HL-60 (cell line): ENCODE data around the gene PABPN1L.

Experiments used
- DNase-seq, 2 experiments: peaks; one replicate each; pipeline ENCODE4 v3.0.0-alpha.2; 2010 to 2020; ENCODE audit warnings: low read depth in 1 of 2, low spot score in 1 of 2
- H3K27ac ChIP-seq: fragments of 250-450 bp; sonication (Bioruptor Pico); replicated peaks from 2 replicates; pipeline ENCODE4 v1.5.1; 2020; ENCODE audit warnings: mild to moderate bottlenecking, moderate library complexity
- H3K27me3 ChIP-seq: fragments of 250-450 bp; sonication (Bioruptor Pico); 2 replicates; pipeline ENCODE4 v1.5.1; 2021; ENCODE audit warnings: mild to moderate bottlenecking, moderate library complexity; ENCODE audit not compliant: insufficient read depth, poor library complexity, severe bottlenecking
- H3K4me3 ChIP-seq: replicated peaks from 2 replicates; pipeline ENCODE4 v1.5.1; 2011; ENCODE audit warnings: mild to moderate bottlenecking, control low read depth, low read length; ENCODE audit not compliant: insufficient read depth
- CTCF ChIP-seq: IDR thresholded peaks from one replicate; pipeline ENCODE4 v1.5.1; 2011; ENCODE audit warnings: low read length, control low read depth, inconsistent platforms; ENCODE audit not compliant: insufficient read depth
- GABPA ChIP-seq: IDR thresholded peaks from 2 replicates; pipeline ENCODE4 v1.6.1; 2012; ENCODE audit warnings: low read depth
- POLR2AphosphoS5 ChIP-seq: IDR thresholded peaks from 2 replicates; pipeline ENCODE4 v1.6.1; 2012; ENCODE audit warnings: low read depth
- REST ChIP-seq: IDR thresholded peaks from 2 replicates; pipeline ENCODE4 v1.6.1; 2012; ENCODE audit warnings: low read depth; ENCODE audit not compliant: insufficient replicate concordance
- SPI1 ChIP-seq: IDR thresholded peaks from 2 replicates; pipeline ENCODE4 v1.6.1; 2012; ENCODE audit warnings: low read depth, mild to moderate bottlenecking, borderline replicate concordance

PABPN1L gene

GRCh38 chr16:88828711-88829110, 37.7 kb downstream of the PABPN1L start:
- H3K27me3 ChIP-seq, result no peaks in the 10 kb centered on the region
- H3K27ac ChIP-seq, result no peak overlapping the region
- TF ChIP-seq GABPA, result no peak
- TF ChIP-seq SPI1, result no peak
- TF ChIP-seq CTCF, result no peak
- no peak for TF ChIP-seq POLR2AphosphoS5
- no peak overlapping the region for H3K4me3 ChIP-seq
- no peak for DNase-seq

GRCh38 chr16:88827727-88828126, 38.7 kb downstream of the PABPN1L start:
- H3K27ac ChIP-seq, result no peak overlapping the region
- no peak overlapping the region for H3K4me3 ChIP-seq
- TF ChIP-seq GABPA (no peak), SPI1 (no peak), REST (no peak), CTCF (no peak), POLR2AphosphoS5 (no peak)
- no peak for DNase-seq
- no peaks in the 10 kb centered on the region for H3K27me3 ChIP-seq

DNA sequence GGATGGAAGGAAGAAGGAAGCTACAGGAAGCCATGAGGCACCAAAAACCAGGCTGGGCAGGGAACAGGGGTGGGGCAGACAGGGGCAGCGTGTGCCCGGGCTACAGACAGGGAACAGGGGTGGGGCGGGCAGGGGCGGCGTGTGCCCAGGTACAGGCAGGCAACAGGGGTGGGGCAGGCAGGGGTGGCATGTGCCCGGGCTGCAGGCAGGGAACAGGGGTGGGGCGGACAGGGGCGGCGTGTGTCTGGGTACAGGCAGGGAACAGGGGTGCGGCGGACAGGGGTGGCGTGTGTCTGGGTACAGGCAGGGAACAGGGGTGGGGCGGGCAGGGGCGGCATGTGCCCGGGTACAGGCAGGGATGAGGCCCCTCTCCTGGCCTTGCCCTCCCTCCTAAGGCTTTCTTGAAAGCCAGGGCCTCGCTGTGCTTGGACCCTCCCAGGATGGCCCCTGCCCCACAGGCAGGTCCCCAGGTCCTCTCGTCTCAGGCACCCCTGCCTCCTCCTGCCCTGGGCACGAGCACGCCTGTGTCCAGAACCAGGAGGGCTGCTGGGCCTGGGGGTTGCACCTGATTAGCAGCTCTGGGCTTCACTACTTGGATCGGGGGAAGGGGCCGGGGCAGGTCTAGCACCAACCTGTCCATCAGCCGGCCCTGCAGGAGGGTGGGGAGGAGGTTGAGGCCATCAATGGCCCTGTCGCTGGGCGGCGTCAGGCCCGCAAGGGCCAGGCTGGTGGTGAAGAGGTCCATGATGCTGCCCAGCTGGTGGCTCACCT, 40.2 kb downstream of the PABPN1L start:
- no peaks in the 10 kb centered on the region for H3K27me3 ChIP-seq
- no peak for TF ChIP-seq POLR2AphosphoS5
- TF ChIP-seq REST, result no peak
- TF ChIP-seq GABPA, result no peak
- no peak for TF ChIP-seq SPI1
- no peak for TF ChIP-seq CTCF
- DNase-seq, result no peak
- H3K27ac ChIP-seq, result no peak overlapping the region
- H3K4me3 ChIP-seq, result no peak overlapping the region

- no peak for TF ChIP-seq REST
- no peak for TF ChIP-seq POLR2AphosphoS5
- no peak for TF ChIP-seq SPI1
- TF ChIP-seq GABPA, result no peak
- TF ChIP-seq CTCF, result no peak
- H3K4me3 ChIP-seq, result no peak overlapping the region
- no peaks in the 10 kb centered on the region for H3K27me3 ChIP-seq
- H3K27ac ChIP-seq, result no peak overlapping the region
- no peak for DNase-seq
Measured at GRCh38 chr16:88825146-88825545, 41.3 kb downstream of the PABPN1L start.
